NB4 (cell line): Measurements from ENCODE around the gene CMSS1.

Experiments
- CTCF ChIP-seq: IDR thresholded peaks from one replicate; pipeline ENCODE4 v1.5.1; 2012; ENCODE audit warnings: low read depth, low read length
- MAX ChIP-seq: IDR thresholded peaks from 2 replicates; pipeline ENCODE4 v1.6.1; 2011; ENCODE audit warnings: low read depth, low read length
- MYC ChIP-seq: IDR thresholded peaks from 2 replicates; pipeline ENCODE4 v1.6.1; 2011; ENCODE audit warnings: low read depth, low read length
- POLR2A ChIP-seq: IDR thresholded peaks from 2 replicates; pipeline ENCODE4 v1.6.1; 2011; ENCODE audit warnings: mild to moderate bottlenecking; ENCODE audit not compliant: insufficient read length; ENCODE audit errors: extremely low read depth

- TF ChIP-seq POLR2A (no peak), CTCF (no peak), MYC (no peak), MAX (no peak)
These were observed 184.0 kb downstream of the CMSS1 start for GRCh38 chr3:100001526-100002270.
